HFFc6 (cell line): ENCODE results near the gene FSD1. TPM values are rescaled to one million over a fixed set of nuclear protein-coding genes. Genes with fewer than 3 reads are reported as not detected.

Experiments
- DNase-seq: peaks from one replicate; pipeline ENCODE4 v3.0.0-alpha.2; 2018
- H3K27ac Mint-ChIP-seq: 2 replicates; pipeline ENCODE4 v1.8.0; 2020; ENCODE audit warnings: mild to moderate bottlenecking, mixed read lengths
- H3K27me3 Mint-ChIP-seq: 2 replicates; pipeline ENCODE4 v1.8.0; 2021; ENCODE audit warnings: mild to moderate bottlenecking, moderate library complexity, mixed read lengths; ENCODE audit not compliant: insufficient read depth
- H3K36me3 Mint-ChIP-seq: 2 replicates; pipeline ENCODE4 v1.8.0; 2021; ENCODE audit warnings: low read depth, mixed read lengths
- H3K4me1 Mint-ChIP-seq: 2 replicates; pipeline ENCODE4 v1.8.0; 2020; ENCODE audit warnings: low read depth, mixed read lengths
- H3K4me3 Mint-ChIP-seq: 2 replicates; pipeline ENCODE4 v1.8.0; 2020; ENCODE audit warnings: mild to moderate bottlenecking, moderate library complexity, mixed read lengths
- H3K9me3 Mint-ChIP-seq: 2 replicates; pipeline ENCODE4 v1.8.0; 2020; ENCODE audit warnings: mild to moderate bottlenecking, mixed read lengths
- CTCF ChIP-seq: fragments of 200-600 bp; sonication (generic); IDR thresholded peaks from 2 replicates; pipeline ENCODE4 v1.5.0; 2021; ENCODE audit warnings: antibody characterized with exemption, mild to moderate bottlenecking
- total RNA-seq, 6 experiments: library from RNA; stranded (reverse); fragmentation: NEBNext Ultra II Directional; extraction: Animal tissue kit (Norgen Biotek cat#: 25700); gene quantifications; 2 replicates in 1 of 6; 3 replicates in 5 of 6; pipeline ENCODE4 v1.2.3, GENCODE V29; 2021

Gene FSD1
- total RNA-seq, 6 experiments from 2014 or later = 9.2 to 15.2 (median 12.2) TPM

- no peak for DNase-seq
- peaks cover 5% of the 10 kb centered on the region; the same call in 1 of the 2 replicates for H3K36me3 Mint-ChIP-seq
- H3K9me3 Mint-ChIP-seq = no peaks in the 10 kb centered on the region
- H3K4me3 Mint-ChIP-seq = peak overlapping the region; percentile 58
- no peak for TF ChIP-seq CTCF
- peaks cover 2% of the 10 kb centered on the region for H3K27me3 Mint-ChIP-seq
- H3K4me1 Mint-ChIP-seq = no peaks in the 10 kb centered on the region
- H3K27ac Mint-ChIP-seq = no peak overlapping the region
Observed at GRCh38 chr19:4303819-4304537, 420 bp upstream of the FSD1 start.

- H3K27ac Mint-ChIP-seq = no peak overlapping the region
- no peaks in the 10 kb centered on the region for H3K9me3 Mint-ChIP-seq
- peaks cover 2% of the 10 kb centered on the region for H3K27me3 Mint-ChIP-seq
- DNase-seq = no peak
- H3K4me1 Mint-ChIP-seq = no peaks in the 10 kb centered on the region
- no peak for TF ChIP-seq CTCF
- H3K36me3 Mint-ChIP-seq = peaks cover 5% of the 10 kb centered on the region; the same call in 1 of the 2 replicates
- H3K4me3 Mint-ChIP-seq = peak overlapping the region; percentile 64
Observed at GRCh38 chr19:4305257-4305612, 837 bp downstream of the FSD1 start.

GRCh38 chr19:4305659-4306058 is 1.3 kb downstream of the FSD1 start:
- Mint-ChIP-seq H3K4me3 (peak overlapping the region; percentile 64), H3K36me3 (peaks cover 5% of the 10 kb centered on the region; the same call in 1 of the 2 replicates), H3K9me3 (no peaks in the 10 kb centered on the region), H3K27ac (no peak overlapping the region), H3K4me1 (no peaks in the 10 kb centered on the region), H3K27me3 (peaks cover 2% of the 10 kb centered on the region)
- DNase-seq = no peak
- no peak for TF ChIP-seq CTCF

- no peak for TF ChIP-seq CTCF
- H3K27me3 Mint-ChIP-seq = no peaks in the 10 kb centered on the region; the same call in 1 of the 2 replicates
- no peak overlapping the region for H3K4me3 Mint-ChIP-seq
- no peaks in the 10 kb centered on the region for H3K4me1 Mint-ChIP-seq
- peaks cover 9% of the 10 kb centered on the region for H3K36me3 Mint-ChIP-seq
- no peak overlapping the region for H3K27ac Mint-ChIP-seq
- DNase-seq = no peak
- no peaks in the 10 kb centered on the region for H3K9me3 Mint-ChIP-seq
Observed at GRCh38 chr19:4310247-4311121, 6.1 kb downstream of the FSD1 start.

- H3K4me1 Mint-ChIP-seq = no peaks in the 10 kb centered on the region
- peaks cover 16% of the 10 kb centered on the region for H3K36me3 Mint-ChIP-seq
- peaks cover under 1% of the 10 kb centered on the region; the same call in 1 of the 2 replicates for H3K9me3 Mint-ChIP-seq
Observed at GRCh38 chr19:4313847-4314490, 9.6 kb downstream of the FSD1 start.

More at GRCh38 chr19:4313847-4314490, 9.6 kb downstream of the FSD1 start:
- DNase-seq = no peak
- no peak overlapping the region for H3K27ac Mint-ChIP-seq
- H3K4me3 Mint-ChIP-seq = no peak overlapping the region
- TF ChIP-seq CTCF = no peak
- no peaks in the 10 kb centered on the region for H3K27me3 Mint-ChIP-seq
